Panc1 (cell line): ENCODE results near the gene EBNA1BP2.
"Not testable (repeated sequence)": the region's sequence is repeated elsewhere in the genome, so short reads cannot be mapped to it uniquely, and the experiment has no call there.

Experiments
- POLR2AphosphoS5 ChIP-seq: IDR thresholded peaks from 2 replicates; pipeline ENCODE4 v1.6.1; 2012; ENCODE audit warnings: mild to moderate bottlenecking, low read depth, low read length, moderate library complexity
- SIN3A ChIP-seq: IDR thresholded peaks from 2 replicates; pipeline ENCODE4 v1.6.1; 2012; ENCODE audit warnings: low read depth, mild to moderate bottlenecking, low read length, moderate library complexity, borderline replicate concordance; ENCODE audit not compliant: insufficient read depth
- TCF7L2 ChIP-seq: IDR thresholded peaks from 2 replicates; pipeline ENCODE4 v1.6.1; 2011; ENCODE audit warnings: mild to moderate bottlenecking, low read depth, low read length, inconsistent platforms
- TF ChIP-seq, protein P1 (sequence below): fragments of 450-650 bp; IDR thresholded peaks from 2 replicates; pipeline ENCODE4 v1.5.1; 2017; ENCODE audit warnings: mild to moderate bottlenecking
- TF ChIP-seq, protein P2 (sequence below), 2 experiments: IDR thresholded peaks; 2 replicates each; pipeline ENCODE4 v1.6.1; 2011 to 2012; ENCODE audit warnings: low read depth in 2 of 2, control low read depth in 1 of 2, low read length in 1 of 2, mild to moderate bottlenecking in 1 of 2, moderate library complexity in 1 of 2; ENCODE audit not compliant: insufficient read depth in 1 of 2

DNA sequence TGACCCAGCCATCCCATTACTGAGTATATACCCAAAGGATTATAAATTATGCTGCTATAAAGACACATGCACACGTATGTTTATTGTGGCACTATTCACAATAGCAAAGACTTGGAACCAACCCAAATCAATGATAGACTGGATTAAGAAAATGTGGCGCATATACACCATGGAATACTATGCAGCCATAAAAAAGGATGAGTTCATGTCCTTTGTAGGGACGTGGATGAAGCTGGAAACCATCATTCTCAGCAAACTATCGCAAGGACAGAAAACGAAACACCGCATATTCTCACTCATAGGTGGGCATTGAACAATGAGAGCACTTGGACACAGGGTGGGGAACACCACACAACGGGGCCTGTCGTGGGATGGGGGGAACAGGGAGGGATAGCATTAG lies 36.2 kb upstream of the EBNA1BP2 start:
- TF ChIP-seq, protein P1, sequence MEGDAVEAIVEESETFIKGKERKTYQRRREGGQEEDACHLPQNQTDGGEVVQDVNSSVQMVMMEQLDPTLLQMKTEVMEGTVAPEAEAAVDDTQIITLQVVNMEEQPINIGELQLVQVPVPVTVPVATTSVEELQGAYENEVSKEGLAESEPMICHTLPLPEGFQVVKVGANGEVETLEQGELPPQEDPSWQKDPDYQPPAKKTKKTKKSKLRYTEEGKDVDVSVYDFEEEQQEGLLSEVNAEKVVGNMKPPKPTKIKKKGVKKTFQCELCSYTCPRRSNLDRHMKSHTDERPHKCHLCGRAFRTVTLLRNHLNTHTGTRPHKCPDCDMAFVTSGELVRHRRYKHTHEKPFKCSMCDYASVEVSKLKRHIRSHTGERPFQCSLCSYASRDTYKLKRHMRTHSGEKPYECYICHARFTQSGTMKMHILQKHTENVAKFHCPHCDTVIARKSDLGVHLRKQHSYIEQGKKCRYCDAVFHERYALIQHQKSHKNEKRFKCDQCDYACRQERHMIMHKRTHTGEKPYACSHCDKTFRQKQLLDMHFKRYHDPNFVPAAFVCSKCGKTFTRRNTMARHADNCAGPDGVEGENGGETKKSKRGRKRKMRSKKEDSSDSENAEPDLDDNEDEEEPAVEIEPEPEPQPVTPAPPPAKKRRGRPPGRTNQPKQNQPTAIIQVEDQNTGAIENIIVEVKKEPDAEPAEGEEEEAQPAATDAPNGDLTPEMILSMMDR = not testable (repeated sequence)
- TF ChIP-seq POLR2AphosphoS5, TCF7L2, SIN3A: not testable (repeated sequence)
- TF ChIP-seq, protein P2, sequence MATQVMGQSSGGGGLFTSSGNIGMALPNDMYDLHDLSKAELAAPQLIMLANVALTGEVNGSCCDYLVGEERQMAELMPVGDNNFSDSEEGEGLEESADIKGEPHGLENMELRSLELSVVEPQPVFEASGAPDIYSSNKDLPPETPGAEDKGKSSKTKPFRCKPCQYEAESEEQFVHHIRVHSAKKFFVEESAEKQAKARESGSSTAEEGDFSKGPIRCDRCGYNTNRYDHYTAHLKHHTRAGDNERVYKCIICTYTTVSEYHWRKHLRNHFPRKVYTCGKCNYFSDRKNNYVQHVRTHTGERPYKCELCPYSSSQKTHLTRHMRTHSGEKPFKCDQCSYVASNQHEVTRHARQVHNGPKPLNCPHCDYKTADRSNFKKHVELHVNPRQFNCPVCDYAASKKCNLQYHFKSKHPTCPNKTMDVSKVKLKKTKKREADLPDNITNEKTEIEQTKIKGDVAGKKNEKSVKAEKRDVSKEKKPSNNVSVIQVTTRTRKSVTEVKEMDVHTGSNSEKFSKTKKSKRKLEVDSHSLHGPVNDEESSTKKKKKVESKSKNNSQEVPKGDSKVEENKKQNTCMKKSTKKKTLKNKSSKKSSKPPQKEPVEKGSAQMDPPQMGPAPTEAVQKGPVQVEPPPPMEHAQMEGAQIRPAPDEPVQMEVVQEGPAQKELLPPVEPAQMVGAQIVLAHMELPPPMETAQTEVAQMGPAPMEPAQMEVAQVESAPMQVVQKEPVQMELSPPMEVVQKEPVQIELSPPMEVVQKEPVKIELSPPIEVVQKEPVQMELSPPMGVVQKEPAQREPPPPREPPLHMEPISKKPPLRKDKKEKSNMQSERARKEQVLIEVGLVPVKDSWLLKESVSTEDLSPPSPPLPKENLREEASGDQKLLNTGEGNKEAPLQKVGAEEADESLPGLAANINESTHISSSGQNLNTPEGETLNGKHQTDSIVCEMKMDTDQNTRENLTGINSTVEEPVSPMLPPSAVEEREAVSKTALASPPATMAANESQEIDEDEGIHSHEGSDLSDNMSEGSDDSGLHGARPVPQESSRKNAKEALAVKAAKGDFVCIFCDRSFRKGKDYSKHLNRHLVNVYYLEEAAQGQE (IDR thresholded peaks at IDR 0.05; ENCODE audit: insufficient read depth in 1 of 2, low read depth in 2 of 2, low read length in 1 of 2) = not testable (repeated sequence)
